ENCODE data around the gene UBN2.
A peak's percentile ranks its signal among the peaks of the same experiment; 100 is the strongest.

UBN2 gene

GRCh38 chr7:139246494-139246893 lies 15.5 kb downstream of the UBN2 start:
- ATAC-seq (replicated peaks), result no peak
- H3K4me1 Mint-ChIP-seq (ENCODE audit: low read depth in 2 of 2), result peaks cover 10 to 17% of the 10 kb centered on the region in 2 donors
- no peaks in the 10 kb centered on the region for H3K9me3 Mint-ChIP-seq
- peaks cover 32% of the 10 kb centered on the region for H3K36me3 Mint-ChIP-seq (ENCODE audit: insufficient read depth)
- H3K4me3 Mint-ChIP-seq, result no peak overlapping the region
- H3K27me3 Mint-ChIP-seq, result no peaks in the 10 kb centered on the region
- no peak for DNase-seq
- no peak overlapping the region for H3K27ac Mint-ChIP-seq

- Mint-ChIP-seq H3K4me3 (no peak overlapping the region), H3K9me3 (no peaks in the 10 kb centered on the region), H3K36me3 (ENCODE audit: insufficient read depth) (peaks cover 36% of the 10 kb centered on the region), H3K27ac (no peak overlapping the region), H3K4me1 (ENCODE audit: low read depth in 2 of 2) (peaks cover 10 to 17% of the 10 kb centered on the region in 2 donors), H3K27me3 (no peaks in the 10 kb centered on the region)
- no peak for DNase-seq
- ATAC-seq (replicated peaks), result no peak
Measured at GRCh38 chr7:139246905-139247304, 15.9 kb downstream of the UBN2 start.

GRCh38 chr7:139249179-139249810 lies 18.3 kb downstream of the UBN2 start:
- Mint-ChIP-seq H3K9me3 (no peaks in the 10 kb centered on the region), H3K4me1 (ENCODE audit: low read depth in 2 of 2) (peaks cover 4 to 12% of the 10 kb centered on the region in 2 donors), H3K27ac (peak overlapping the region in 1 of 2 donors; percentile 31), H3K27me3 (no peaks in the 10 kb centered on the region), H3K36me3 (ENCODE audit: insufficient read depth) (peaks cover 35% of the 10 kb centered on the region), H3K4me3 (no peak overlapping the region)
- DNase-seq (no peak), ATAC-seq (replicated peaks) (peak; percentile 75)

GRCh38 chr7:139252451-139252850 lies 21.4 kb downstream of the UBN2 start:
- Mint-ChIP-seq H3K9me3 (no peaks in the 10 kb centered on the region), H3K4me3 (no peak overlapping the region), H3K27ac (no peak overlapping the region), H3K27me3 (no peaks in the 10 kb centered on the region), H3K36me3 (ENCODE audit: insufficient read depth) (peaks cover 25% of the 10 kb centered on the region), H3K4me1 (ENCODE audit: low read depth in 2 of 2) (peaks cover 0 to 12% of the 10 kb centered on the region in 2 donors)
- DNase-seq (no peak), ATAC-seq (replicated peaks) (no peak)

- Mint-ChIP-seq H3K27ac (no peak overlapping the region), H3K27me3 (no peaks in the 10 kb centered on the region), H3K36me3 (ENCODE audit: insufficient read depth) (peaks cover 31% of the 10 kb centered on the region), H3K4me1 (ENCODE audit: low read depth in 2 of 2) (peaks cover 0 to 7% of the 10 kb centered on the region in 2 donors), H3K9me3 (no peaks in the 10 kb centered on the region), H3K4me3 (no peak overlapping the region)
- ATAC-seq (replicated peaks) (no peak), DNase-seq (no peak)
Measured at GRCh38 chr7:139254281-139254680, 23.2 kb downstream of the UBN2 start.

- DNase-seq (no peak), ATAC-seq (replicated peaks) (no peak)
- H3K36me3 Mint-ChIP-seq (ENCODE audit: insufficient read depth), result peaks cover 34% of the 10 kb centered on the region
- H3K27ac Mint-ChIP-seq, result no peak overlapping the region
- peaks cover 0 to 2% of the 10 kb centered on the region in 2 donors for H3K4me1 Mint-ChIP-seq (ENCODE audit: low read depth in 2 of 2)
- H3K27me3 Mint-ChIP-seq, result no peaks in the 10 kb centered on the region
- no peak overlapping the region for H3K4me3 Mint-ChIP-seq
- no peaks in the 10 kb centered on the region for H3K9me3 Mint-ChIP-seq
Measured at GRCh38 chr7:139254728-139255127, 23.7 kb downstream of the UBN2 start.

GRCh38 chr7:139255290-139255689 lies 24.3 kb downstream of the UBN2 start:
- no peaks in the 10 kb centered on the region for H3K9me3 Mint-ChIP-seq
- no peak overlapping the region for H3K4me3 Mint-ChIP-seq
- no peaks in the 10 kb centered on the region for H3K27me3 Mint-ChIP-seq
- no peak for DNase-seq
- H3K36me3 Mint-ChIP-seq (ENCODE audit: insufficient read depth), result peaks cover 36% of the 10 kb centered on the region
- ATAC-seq (replicated peaks), result no peak
- no peaks in the 10 kb centered on the region for H3K4me1 Mint-ChIP-seq (ENCODE audit: low read depth in 2 of 2)
- no peak overlapping the region for H3K27ac Mint-ChIP-seq

GRCh38 chr7:139259142-139259541 lies 28.1 kb downstream of the UBN2 start:
- no peak overlapping the region for H3K4me3 Mint-ChIP-seq
- H3K9me3 Mint-ChIP-seq, result no peaks in the 10 kb centered on the region
- no peaks in the 10 kb centered on the region for H3K4me1 Mint-ChIP-seq (ENCODE audit: low read depth in 2 of 2)
- no peaks in the 10 kb centered on the region for H3K27me3 Mint-ChIP-seq
- DNase-seq (no peak), ATAC-seq (replicated peaks) (no peak)
- no peak overlapping the region for H3K27ac Mint-ChIP-seq
- H3K36me3 Mint-ChIP-seq (ENCODE audit: insufficient read depth), result peaks cover 33% of the 10 kb centered on the region

GRCh38 chr7:139264220-139264619 lies 33.2 kb downstream of the UBN2 start:
- Mint-ChIP-seq H3K36me3 (ENCODE audit: insufficient read depth) (peaks cover 58% of the 10 kb centered on the region), H3K9me3 (no peaks in the 10 kb centered on the region), H3K27ac (no peak overlapping the region), H3K27me3 (no peaks in the 10 kb centered on the region), H3K4me1 (ENCODE audit: low read depth in 2 of 2) (no peaks in the 10 kb centered on the region), H3K4me3 (no peak overlapping the region)
- ATAC-seq (replicated peaks) (no peak), DNase-seq (no peak)

- no peaks in the 10 kb centered on the region for H3K4me1 Mint-ChIP-seq (ENCODE audit: low read depth in 2 of 2)
- no peaks in the 10 kb centered on the region for H3K9me3 Mint-ChIP-seq
- no peak overlapping the region for H3K4me3 Mint-ChIP-seq
- ATAC-seq (replicated peaks) (no peak), DNase-seq (no peak)
- H3K36me3 Mint-ChIP-seq (ENCODE audit: insufficient read depth), result peaks cover 57% of the 10 kb centered on the region
- no peak overlapping the region for H3K27ac Mint-ChIP-seq
- no peaks in the 10 kb centered on the region for H3K27me3 Mint-ChIP-seq
Measured at GRCh38 chr7:139265673-139266072, 34.6 kb downstream of the UBN2 start.

GRCh38 chr7:139271718-139272628 lies 40.9 kb downstream of the UBN2 start:
- peaks cover 83% of the 10 kb centered on the region for H3K36me3 Mint-ChIP-seq (ENCODE audit: insufficient read depth)

GRCh38 chr7:139284252-139284896 lies 53.3 kb downstream of the UBN2 start:
- no peak for DNase-seq
- Mint-ChIP-seq H3K36me3 (ENCODE audit: insufficient read depth) (peaks cover 9% of the 10 kb centered on the region), H3K9me3 (no peaks in the 10 kb centered on the region), H3K27me3 (no peaks in the 10 kb centered on the region), H3K4me1 (ENCODE audit: low read depth in 2 of 2) (no peaks in the 10 kb centered on the region), H3K27ac (no peak overlapping the region), H3K4me3 (no peak overlapping the region)
- no peak for ATAC-seq (replicated peaks)

More at GRCh38 chr7:139271718-139272628, 40.9 kb downstream of the UBN2 start:
- no peaks in the 10 kb centered on the region for H3K9me3 Mint-ChIP-seq
- H3K4me3 Mint-ChIP-seq, result no peak overlapping the region
- ATAC-seq (replicated peaks), result no peak
- no peak for DNase-seq
- H3K4me1 Mint-ChIP-seq (ENCODE audit: low read depth in 2 of 2), result no peaks in the 10 kb centered on the region
- no peaks in the 10 kb centered on the region for H3K27me3 Mint-ChIP-seq
- H3K27ac Mint-ChIP-seq, result no peak overlapping the region

GRCh38 chr7:139286144-139286543 lies 55.1 kb downstream of the UBN2 start:
- no peak for ATAC-seq (replicated peaks)
- peaks cover 9% of the 10 kb centered on the region for H3K36me3 Mint-ChIP-seq (ENCODE audit: insufficient read depth)
- no peaks in the 10 kb centered on the region for H3K9me3 Mint-ChIP-seq
- H3K4me3 Mint-ChIP-seq, result no peak overlapping the region
- no peak for DNase-seq
- no peaks in the 10 kb centered on the region for H3K4me1 Mint-ChIP-seq (ENCODE audit: low read depth in 2 of 2)
- no peaks in the 10 kb centered on the region for H3K27me3 Mint-ChIP-seq
- no peak overlapping the region for H3K27ac Mint-ChIP-seq
